HG03039 (cell line): ENCODE measurements around the gene PIM1.

Source experiments
- ATAC-seq: cut with Tn5 transposase; IDR thresholded peaks from one replicate; pipeline ENCODE4 v1.9.1; 2021; ENCODE audit warnings: mild to moderate bottlenecking, moderate library complexity; ENCODE audit not compliant: unreplicated experiment

Gene PIM1

DNA sequence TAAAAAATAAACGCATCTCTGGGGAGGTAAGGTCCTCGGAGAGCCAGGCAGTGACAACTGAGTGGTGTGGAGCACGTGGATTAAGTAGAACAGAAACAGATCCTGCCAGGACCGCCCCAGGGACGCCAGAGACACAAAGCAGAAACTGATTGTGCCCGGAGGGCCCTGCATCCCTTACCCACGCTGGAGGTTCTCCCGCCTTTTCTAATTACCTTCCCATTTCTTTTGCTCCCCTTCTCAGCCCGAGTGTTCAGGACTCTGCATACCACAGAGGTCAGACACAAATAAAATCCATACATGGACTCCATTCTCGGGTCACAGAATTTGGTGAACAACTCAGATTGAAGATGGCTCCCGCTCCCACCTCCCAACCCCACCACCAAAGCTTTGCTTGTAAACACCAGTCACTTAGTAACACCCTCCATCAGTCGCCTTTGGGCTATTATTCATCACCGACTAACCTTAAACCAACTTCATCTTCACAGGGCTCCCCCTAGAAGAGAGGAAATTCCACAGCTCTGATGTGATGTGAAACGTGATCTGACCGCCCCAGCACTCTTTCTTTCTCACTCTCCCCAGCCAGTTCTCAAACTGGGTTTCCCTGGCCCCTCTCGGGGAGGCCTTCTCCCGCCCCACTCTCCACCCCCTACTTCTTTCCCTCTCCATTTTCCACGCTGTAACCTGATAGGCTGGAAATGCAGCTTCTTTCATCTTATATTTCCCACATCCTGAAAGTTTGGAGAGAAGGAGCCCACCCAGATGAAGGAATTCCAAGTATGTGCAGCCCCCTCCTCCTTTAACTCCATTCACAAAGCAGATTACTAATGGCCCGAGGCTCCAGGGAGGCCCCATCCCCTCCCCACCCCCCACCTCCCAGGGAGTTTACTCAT is 32.5 kb upstream of the PIM1 start:
- ATAC-seq: no peak

DNA sequence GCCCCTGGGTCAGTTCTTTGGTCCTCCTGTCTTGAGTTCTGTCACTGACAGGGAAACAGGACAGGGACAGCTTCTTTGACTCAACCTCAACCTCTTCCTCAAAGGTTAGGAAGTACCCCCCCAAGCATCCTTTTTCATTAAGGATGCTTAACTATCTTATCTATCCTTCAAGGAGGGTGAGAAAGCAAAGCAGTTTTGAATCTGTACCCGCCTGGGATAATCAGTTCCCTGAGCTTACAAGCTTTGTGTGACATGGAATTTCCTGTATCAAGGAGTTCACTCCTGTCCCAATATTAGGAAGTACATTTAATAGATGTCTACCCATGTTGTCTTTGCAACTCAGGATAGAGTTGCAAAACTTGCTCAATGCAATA is 31.1 kb upstream of the PIM1 start:
- no peak for ATAC-seq

DNA sequence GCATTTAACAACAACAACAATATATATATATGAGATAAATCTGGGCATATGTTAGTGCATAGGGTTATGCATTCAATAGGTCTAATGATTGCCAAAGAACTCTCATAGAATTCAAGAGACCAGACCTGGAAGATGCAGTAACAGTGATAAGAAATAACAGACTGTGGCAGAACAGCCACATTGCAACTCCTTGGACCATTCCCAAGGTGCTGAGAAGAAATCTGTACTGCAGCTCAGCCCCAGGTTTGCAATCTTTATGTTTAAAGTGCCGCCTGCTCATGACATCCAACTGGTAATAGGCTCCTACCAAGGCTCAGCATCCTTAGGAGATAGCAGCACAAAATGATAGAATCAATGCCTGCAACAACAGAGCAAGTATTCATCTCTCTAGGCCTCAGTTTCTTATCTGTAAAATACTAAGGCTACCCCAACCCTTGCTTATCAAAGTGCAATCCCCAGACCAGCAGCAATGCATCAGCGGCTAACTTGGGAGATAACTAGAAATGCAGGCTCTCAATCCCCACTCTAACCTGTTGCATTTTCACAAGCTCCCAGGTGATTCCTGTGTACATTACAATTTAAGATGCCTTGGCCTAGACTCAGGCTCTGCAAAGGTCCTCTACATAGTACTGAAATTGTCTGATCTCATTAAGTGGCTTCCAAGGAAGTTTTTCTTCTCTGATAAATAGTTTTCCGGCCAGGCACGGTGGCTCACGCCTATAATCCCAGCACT is 30.6 kb upstream of the PIM1 start:
- ATAC-seq: no peak

DNA sequence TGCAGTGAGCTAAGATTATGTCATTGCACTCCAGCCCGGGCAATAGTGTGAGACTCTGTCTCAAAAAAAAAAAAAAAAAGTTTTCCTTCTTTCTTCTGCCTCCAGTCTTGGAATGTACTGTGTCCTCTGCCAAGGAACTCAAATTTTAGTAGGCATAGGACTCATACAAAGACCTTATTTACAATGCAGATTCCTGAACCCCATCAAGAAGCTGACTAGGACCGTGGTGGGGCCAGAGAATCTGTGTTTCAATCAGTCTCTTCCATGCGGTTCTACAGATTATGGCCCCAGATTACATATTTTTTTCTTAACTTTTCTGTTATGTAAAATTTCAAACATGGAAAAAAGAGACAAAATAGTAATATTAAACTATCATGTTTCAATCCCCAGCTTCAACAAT is 29.8 kb upstream of the PIM1 start:
- ATAC-seq: no peak

DNA sequence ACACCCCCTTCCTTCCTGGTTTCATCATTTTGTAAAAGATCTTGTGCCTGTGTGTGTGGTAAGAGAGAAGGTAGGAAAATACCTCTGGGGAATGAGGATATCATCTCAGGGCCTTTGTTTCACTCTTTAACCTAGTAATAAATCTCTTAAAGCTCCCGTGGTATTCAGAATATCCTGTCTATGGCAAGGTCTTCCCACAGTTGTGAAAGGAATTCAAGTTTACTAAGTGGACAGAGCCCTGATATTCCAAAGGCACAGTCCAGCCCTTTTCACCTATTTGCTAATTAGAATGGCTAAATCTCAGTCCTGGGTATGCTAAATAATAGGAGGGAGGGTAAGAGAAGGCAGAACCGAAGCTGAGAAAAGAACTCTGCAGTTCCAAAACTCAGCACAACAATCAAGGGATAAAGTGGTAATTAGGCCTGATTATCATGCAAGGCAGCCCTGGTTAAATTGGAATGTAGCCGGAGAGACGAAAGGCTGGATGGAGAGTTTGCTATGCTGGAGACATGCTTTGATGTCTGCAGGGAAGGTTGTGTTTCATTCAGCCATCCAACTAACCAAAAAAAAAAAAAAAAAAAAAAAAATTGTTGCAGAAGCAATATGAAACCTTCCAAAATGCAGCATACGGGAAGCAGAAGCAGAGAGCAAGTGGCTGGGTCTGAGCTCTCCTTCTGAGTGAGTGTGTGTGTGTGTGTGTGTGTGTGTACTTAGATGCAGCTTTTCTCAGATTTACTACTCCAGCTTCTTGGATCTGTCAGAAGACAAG is 28.5 kb upstream of the PIM1 start:
- no peak for ATAC-seq

DNA sequence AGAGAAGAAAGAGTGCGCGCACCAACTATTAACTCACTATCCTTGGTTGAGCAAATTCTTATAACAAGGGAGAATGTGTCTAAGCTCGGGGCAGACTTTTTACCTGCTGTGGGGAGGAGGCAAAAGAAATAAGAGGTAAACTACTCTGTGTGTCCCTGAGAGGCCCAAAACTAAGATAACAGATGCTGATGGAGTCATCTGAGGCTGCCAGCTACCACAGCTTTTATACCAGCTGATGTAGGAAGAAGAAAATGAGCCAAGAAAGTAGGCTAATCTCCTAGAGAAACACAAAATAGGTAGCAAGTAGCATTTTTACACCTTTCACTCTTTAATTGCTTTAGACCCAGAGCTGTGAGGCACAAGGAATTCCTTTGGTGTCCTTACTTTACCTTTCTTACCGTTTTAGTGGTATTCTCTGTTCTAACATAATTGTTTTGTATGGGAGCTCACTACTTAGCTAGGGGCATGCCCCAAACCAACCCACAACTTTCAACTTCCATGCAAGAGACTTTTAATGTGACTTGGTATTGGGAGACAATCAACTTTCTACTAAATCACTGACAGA is 27.8 kb upstream of the PIM1 start:
- ATAC-seq: no peak

DNA sequence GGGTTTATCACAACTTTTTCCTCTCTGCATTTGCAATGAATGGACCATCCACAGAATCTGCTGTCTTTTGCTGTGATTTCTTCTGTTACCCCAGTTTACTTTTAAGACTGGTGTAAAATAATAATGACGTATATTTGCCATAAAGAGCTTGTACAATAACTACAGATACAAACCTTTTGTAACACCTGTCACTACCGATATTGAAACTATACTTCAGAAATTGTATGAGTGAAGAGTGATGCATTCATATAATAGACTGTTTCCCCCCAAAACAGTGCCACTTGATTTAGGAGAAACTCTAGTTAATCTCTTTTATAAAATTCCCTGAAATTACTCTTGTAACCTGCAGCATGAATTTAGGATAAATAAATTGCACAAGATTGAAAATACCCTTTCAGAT is 26.4 kb upstream of the PIM1 start:
- no peak for ATAC-seq

DNA sequence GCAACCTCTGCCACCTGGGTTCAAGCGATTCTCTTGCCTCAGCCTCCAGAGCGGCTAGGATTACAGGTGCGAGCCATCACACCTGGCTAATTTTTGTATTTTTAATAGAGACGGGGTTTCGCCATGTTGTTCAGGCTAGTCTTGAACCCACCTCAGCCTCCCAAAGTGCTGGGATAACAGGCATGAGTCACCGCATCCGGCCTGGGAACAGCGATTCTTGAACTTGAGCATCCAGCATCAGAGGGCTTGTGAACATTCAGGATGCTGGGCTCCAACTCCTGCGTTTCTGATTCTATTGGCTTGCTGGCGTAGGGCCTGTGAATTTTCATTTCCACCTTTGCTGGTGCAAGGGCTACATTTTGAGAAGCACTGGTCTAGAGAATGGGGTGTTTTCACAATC is 24.5 kb upstream of the PIM1 start:
- no peak for ATAC-seq

DNA sequence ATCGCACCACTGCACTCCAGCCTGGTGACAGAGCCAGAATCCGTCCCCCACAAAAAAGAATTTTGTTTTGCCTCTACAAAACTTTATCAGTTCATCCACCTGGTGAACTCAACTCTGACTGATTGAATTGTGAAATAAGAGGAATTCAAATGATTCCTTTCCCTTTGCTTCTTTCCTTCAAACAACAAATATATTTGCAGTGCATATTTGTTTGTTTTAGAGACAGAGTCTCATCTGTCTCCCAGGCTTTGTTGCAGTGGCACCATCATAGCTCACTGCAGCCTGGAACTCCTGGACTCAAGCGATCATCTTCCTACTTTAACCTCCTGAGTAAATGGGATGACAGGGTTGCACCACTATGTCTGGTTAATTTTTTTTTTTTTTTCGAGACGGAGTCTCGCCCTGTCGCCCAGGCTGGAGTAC is 23.2 kb upstream of the PIM1 start:
- no peak for ATAC-seq

DNA sequence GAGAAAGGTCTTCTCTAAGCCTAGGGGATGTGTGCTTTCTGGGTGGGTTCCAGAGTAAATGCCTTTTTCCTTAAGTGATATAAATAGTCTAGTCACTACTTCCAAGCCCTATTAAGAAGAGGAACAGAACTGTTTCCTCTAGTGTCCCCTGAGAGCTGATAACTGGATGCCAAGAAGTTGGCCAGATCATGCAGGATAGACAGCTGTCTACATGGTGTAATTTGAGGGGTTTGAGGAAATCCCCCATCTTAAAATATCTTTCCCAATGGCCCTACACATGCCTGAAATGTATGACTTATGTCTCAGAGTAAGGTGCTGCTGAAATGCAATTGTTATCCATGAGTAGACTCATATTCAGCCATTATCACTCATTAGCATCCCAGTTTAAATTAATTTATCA is 20.2 kb upstream of the PIM1 start:
- ATAC-seq: no peak

DNA sequence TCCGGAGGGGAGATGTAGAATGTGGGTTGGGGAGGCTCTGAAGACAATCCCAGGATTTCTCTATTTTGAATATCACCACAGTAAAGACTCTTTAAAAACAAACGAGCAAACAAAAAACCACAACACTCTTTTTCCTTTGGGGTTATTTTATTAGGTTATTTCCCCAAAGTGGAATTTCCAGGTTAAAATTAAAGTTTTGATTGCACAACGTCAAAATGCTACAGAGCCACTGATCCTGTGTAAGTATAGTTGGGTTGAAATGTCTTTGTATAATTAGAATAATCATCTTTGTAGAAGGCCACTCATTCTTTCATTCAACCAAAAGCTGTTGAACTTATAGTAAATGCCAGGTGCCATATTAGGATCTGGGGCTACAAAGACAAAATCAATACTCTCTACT is 19.6 kb upstream of the PIM1 start:
- no peak for ATAC-seq

DNA sequence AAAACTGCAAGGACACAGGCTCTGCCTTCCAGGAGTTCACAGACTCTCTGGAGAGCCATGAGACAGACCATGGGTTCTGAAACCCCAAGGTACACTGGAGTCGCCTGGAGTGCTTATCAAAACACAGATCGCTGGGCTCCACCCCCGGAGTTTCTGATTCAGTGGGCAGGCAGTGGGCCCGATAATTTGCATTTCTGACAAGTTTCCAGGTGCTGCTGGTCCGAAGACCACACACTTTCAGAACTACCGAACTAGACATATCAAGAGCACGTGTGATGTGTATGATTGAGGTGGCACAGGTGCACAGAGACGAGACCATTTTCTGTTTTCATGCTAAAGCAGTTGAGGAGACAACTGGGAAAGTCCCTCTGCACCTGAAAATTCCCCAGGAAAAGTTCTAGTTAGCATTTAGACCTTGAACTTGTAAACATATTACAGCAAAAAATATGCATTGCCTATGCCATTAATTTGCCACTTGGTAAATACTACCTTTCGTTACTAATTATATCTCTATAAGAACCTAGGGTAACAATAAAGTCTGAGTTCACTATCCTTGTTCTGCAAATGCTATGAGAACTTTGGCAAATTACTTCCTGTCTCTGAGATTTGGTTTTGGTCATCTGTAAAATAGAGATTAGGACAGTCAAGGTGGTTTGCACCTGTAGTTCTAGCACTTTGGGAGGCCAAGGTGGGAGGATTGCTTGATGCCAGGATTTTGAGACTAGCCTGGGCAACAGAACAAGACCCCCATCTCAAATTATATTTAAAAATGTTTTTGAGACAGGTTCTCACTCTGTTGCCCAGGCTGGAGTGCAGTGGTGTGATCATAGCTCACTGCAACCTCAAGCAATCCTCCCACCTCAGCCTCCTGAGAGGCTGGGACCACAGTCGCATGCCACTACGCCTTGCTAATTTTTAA is 14.3 kb upstream of the PIM1 start:
- ATAC-seq: peak; percentile 81

DNA sequence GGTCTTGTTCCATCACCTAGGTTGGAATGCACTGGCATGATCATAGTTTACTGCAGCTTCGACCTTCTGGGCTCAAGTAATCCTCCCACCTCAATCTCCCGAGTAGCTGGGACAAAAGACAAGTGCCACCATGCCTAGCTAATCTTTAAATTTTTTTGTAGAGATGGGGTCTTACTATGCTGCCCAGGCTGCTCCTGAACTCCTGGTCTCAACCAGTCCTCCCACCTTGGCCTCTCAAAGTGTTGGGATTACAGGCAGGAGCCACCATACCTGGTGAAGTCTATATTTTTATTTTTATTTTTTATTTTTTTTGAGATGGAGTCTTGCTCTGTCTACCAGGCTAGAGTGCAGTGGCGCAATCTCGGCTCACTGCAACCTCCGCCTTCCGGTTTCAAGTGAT is 11.4 kb upstream of the PIM1 start:
- no peak for ATAC-seq

DNA sequence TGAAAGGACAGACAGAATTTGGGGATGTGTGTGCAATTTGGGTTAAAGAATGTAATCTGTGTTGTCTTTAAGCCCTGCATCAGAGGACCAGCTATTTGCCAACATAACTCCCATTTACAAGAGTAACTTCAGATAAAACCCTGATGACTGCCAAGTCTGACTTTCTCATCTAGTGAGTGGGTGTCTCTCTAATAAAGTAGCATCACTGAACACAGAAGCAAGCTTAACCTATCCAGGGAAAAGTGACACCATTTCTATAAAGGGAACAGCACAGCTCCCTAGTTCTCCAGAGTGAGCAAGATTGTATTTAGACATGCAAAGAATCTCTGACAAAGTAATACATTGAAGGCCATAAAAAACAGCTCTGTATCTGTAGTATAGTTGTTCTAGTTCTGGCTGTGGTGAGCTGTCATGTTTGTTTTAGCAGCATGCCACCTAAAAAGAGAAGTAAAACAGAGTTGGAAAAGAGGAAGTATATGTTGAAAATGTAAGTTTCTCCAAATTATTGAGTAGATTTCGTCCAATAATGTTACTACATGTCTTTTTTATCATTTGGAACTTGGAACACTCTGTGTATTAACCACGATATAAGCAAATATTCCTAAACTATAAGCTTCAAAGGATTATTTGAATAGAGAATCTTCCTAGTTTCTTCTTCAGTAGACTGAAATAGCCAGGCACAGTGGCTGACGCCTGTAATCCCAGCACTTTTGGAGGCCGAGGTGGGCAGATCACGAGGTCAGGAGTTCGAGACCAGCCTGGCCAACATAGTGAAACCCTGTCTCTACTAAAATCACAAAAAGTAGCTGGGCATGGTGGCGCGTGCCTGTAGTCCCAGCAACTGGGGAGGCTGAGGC is 8.8 kb upstream of the PIM1 start:
- ATAC-seq: no peak

DNA sequence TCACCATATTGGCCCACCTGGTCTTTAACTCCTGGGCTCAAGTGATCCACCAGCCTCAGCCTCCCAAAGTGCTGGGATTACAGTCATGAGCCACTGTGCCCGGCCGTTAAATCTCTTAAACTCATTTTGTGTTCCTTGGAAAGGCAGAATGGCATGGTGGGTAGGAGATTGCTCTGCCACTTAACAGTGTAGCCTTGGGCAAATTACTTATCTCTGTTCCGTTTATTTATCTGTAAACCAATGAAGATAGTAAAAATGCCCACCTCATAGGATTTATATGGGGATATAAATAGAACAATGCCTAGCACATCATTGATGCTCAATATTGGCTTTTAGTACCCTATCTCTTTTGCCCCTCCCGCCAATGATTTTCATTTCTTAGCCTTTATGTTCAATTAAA is 7.2 kb upstream of the PIM1 start:
- ATAC-seq: no peak

DNA sequence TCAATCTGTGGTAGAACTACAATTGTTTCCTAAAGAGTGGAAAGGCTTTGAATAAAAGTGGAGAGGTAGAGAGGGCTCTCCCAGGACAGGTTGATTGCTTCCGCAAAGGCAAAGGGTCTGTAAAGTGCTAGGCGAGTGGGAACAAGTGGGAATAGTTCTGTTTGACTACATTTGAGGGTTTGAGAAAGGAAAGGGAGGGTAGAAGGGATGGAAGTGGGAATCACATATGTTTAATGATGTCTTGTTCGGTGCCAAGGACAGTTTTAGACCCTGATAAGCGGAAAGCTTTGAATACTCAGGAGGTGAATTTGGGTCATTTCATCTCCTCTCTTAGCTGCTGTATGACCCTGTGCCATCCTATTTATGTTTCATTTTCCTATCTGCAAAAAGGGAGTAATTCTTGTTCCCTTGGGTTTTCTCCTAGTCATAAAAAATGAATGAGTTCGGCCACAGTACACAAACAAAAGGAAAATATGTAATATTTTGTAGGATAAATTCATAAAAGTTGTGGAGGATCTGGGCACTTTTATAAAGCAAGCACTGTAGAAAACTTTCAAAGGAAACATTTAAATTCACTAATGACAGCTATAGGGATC is 1.7 kb upstream of the PIM1 start:
- ATAC-seq: no peak

DNA sequence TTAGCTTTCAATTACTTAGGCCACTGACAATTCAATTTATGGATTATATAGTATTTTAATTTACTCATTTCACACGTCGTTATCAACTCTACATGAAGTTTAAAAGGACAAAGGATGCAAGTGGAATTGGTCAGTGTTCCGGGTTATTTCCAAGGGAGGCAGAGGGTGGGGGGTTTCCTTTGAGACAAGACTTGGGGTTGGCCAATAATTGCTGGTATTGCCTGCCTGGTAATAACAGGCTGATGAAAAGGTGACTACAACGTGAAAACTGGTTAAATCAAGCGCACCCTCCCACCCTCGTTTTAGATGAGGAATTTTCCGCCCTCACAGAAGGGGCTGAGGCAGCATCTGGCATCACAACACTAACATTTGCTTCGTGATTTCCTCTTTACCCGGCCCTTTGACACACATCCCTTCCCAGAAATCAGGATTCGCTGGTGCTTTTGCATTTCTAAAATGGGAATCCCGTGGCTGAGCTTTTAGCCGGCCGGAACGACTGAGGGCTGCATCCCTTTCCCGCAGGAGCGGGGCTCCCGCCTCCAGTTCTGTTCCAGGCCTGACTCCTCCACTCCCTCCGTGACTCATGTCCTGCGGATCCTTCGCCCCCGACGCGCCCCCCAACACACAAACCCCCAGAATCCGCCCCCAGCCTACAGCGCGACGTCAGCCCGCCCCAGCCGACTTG is 999 bp upstream of the PIM1 start:
- no peak for ATAC-seq
